ENCODE measurements around the gene SYCE3.

- TF ChIP-seq, protein P1, sequence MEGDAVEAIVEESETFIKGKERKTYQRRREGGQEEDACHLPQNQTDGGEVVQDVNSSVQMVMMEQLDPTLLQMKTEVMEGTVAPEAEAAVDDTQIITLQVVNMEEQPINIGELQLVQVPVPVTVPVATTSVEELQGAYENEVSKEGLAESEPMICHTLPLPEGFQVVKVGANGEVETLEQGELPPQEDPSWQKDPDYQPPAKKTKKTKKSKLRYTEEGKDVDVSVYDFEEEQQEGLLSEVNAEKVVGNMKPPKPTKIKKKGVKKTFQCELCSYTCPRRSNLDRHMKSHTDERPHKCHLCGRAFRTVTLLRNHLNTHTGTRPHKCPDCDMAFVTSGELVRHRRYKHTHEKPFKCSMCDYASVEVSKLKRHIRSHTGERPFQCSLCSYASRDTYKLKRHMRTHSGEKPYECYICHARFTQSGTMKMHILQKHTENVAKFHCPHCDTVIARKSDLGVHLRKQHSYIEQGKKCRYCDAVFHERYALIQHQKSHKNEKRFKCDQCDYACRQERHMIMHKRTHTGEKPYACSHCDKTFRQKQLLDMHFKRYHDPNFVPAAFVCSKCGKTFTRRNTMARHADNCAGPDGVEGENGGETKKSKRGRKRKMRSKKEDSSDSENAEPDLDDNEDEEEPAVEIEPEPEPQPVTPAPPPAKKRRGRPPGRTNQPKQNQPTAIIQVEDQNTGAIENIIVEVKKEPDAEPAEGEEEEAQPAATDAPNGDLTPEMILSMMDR (IDR thresholded peaks at IDR 0.05): no peak
- TF ChIP-seq EZH2 (IDR thresholded peaks at IDR 0.05): no peak
Observed at GRCh38 chr22:50561401-50562358, 1.0 kb downstream of the SYCE3 start.
